Ishikawa (cell line): ENCODE results near the gene BACE2.

Source experiments
- CEBPB ChIP-seq: IDR thresholded peaks from 2 replicates; pipeline ENCODE4 v1.6.1; 2012
- CREB1 ChIP-seq: IDR thresholded peaks from 2 replicates; pipeline ENCODE4 v1.6.1; 2012; ENCODE audit warnings: low read depth
- EP300 ChIP-seq: IDR thresholded peaks from 2 replicates; pipeline ENCODE4 v1.6.1; 2012; ENCODE audit warnings: borderline replicate concordance
- TAF1 ChIP-seq: IDR thresholded peaks from 2 replicates; pipeline ENCODE4 v1.6.1; 2012; ENCODE audit warnings: low read depth, mild to moderate bottlenecking
- TCF12 ChIP-seq: IDR thresholded peaks from 2 replicates; pipeline ENCODE4 v1.6.1; 2012; ENCODE audit warnings: low read depth
- TEAD4 ChIP-seq: IDR thresholded peaks from 2 replicates; pipeline ENCODE4 v1.6.1; 2012
- TF ChIP-seq, protein P1 (sequence below): IDR thresholded peaks from 2 replicates; pipeline ENCODE4 v1.6.1; 2012; ENCODE audit warnings: low read depth, mild to moderate bottlenecking
- TF ChIP-seq, protein P2 (sequence below): IDR thresholded peaks from 2 replicates; pipeline ENCODE4 v1.6.1; 2012

DNA sequence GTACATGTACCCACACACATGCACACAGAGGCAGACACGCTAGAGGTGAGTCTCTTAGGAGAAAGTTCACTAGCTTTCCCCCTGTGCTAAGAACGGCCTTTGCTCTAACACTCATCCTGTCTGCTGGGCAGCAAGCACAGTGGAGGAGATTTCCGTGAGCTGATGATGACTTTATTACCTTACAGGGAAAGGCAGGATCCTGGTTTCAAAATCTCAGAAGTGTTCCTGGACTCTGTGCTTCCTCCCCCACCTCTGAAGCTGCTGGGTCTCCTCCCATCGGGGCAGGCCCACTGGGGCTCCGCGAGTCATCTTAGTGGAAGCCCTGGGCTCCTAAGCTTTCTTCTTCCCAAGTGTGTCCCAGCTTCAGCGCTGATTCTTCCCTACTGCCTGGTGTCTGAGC is 151.3 kb downstream of the BACE2 start:
- TF ChIP-seq TCF12 = no peak
- TF ChIP-seq, protein P1, sequence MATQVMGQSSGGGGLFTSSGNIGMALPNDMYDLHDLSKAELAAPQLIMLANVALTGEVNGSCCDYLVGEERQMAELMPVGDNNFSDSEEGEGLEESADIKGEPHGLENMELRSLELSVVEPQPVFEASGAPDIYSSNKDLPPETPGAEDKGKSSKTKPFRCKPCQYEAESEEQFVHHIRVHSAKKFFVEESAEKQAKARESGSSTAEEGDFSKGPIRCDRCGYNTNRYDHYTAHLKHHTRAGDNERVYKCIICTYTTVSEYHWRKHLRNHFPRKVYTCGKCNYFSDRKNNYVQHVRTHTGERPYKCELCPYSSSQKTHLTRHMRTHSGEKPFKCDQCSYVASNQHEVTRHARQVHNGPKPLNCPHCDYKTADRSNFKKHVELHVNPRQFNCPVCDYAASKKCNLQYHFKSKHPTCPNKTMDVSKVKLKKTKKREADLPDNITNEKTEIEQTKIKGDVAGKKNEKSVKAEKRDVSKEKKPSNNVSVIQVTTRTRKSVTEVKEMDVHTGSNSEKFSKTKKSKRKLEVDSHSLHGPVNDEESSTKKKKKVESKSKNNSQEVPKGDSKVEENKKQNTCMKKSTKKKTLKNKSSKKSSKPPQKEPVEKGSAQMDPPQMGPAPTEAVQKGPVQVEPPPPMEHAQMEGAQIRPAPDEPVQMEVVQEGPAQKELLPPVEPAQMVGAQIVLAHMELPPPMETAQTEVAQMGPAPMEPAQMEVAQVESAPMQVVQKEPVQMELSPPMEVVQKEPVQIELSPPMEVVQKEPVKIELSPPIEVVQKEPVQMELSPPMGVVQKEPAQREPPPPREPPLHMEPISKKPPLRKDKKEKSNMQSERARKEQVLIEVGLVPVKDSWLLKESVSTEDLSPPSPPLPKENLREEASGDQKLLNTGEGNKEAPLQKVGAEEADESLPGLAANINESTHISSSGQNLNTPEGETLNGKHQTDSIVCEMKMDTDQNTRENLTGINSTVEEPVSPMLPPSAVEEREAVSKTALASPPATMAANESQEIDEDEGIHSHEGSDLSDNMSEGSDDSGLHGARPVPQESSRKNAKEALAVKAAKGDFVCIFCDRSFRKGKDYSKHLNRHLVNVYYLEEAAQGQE = no peak
- TF ChIP-seq TAF1 = no peak
- TF ChIP-seq, protein P2, sequence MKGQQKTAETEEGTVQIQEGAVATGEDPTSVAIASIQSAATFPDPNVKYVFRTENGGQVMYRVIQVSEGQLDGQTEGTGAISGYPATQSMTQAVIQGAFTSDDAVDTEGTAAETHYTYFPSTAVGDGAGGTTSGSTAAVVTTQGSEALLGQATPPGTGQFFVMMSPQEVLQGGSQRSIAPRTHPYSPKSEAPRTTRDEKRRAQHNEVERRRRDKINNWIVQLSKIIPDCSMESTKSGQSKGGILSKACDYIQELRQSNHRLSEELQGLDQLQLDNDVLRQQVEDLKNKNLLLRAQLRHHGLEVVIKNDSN = no peak
- no peak for TF ChIP-seq CREB1
- no peak for TF ChIP-seq CEBPB
- TF ChIP-seq EP300 = no peak
- TF ChIP-seq TEAD4 = no peak
